ENCODE results near the gene ZBTB7C. TPM values are rescaled to one million over a fixed set of nuclear protein-coding genes. Genes with fewer than 3 reads are reported as not detected.
A peak's percentile ranks its signal among the peaks of the same experiment; 100 is the strongest.
"Not testable (repeated sequence)": the region's sequence is repeated elsewhere in the genome, so short reads cannot be mapped to it uniquely, and the experiment has no call there.

The ZBTB7C gene
- total RNA-seq, result 0.78 TPM

DNA sequence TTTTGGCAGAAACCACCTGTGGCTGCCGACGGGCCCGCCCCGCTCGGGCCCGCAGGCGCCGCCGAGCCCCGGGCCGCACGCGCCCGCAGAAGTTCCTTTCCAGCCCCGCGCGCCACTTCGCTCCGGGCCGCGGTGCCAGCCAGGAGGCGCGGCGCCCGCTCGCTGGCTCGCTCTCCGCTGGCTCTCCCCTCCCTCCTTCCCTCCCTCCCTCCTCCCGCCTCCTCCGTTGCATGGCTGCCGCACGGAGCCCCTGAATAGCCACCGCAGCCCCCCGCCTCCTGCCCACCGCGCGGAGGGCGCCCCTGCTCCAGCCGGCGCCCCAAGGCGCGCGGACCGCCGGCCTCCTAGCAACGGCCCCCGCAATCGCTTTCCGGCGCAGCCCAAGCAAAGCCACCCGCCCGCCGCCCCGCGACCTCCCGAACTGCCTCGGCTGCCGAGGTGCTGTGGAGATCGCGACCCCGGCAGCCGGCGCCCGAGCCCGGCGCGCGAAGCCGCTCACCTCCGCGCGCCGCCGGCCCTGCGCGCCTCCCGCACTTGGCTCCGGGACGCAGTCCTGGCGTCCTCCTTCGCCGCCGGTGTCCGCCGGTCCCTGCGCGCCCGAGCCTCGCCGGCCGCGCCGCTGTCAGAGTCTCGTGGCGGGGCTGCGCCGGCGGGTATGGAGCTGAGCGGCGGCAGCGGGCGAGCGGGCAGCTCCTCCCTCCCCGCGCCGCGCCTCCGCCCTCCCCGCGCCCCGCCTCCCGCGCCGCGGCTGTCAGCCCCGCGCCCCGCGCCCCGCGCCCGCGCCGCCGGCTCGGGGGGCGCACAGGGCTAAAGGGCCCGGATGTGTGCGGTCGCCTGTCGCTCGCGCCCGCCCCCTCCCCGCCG lies at the start of gene ZBTB7C:
Gene ZBTB7C (minus strand): TSS at position 657 of the 864 bp plus-strand sequence.
- no peak for DNase-seq

DNA sequence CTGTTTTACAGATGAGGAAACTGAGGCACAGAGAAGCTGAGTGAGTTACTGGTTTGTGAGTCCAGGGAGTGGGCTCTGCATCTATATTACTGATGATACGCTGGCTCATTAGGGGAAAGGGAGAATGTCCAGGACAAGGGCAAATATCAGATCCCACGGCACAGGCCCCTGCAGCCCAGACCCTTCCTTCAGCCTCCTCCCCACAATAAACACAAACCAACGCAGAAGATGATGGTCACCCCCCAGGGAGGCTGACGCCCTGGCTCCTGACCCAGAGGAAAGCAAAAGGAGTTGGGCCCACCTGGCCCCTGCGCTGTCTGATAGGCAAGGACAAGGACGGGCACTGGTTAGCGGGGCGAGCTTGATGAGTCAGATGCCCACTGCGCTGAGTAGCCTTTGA lies 47.7 kb upstream of the ZBTB7C start:
- DNase-seq, result no peak

DNA sequence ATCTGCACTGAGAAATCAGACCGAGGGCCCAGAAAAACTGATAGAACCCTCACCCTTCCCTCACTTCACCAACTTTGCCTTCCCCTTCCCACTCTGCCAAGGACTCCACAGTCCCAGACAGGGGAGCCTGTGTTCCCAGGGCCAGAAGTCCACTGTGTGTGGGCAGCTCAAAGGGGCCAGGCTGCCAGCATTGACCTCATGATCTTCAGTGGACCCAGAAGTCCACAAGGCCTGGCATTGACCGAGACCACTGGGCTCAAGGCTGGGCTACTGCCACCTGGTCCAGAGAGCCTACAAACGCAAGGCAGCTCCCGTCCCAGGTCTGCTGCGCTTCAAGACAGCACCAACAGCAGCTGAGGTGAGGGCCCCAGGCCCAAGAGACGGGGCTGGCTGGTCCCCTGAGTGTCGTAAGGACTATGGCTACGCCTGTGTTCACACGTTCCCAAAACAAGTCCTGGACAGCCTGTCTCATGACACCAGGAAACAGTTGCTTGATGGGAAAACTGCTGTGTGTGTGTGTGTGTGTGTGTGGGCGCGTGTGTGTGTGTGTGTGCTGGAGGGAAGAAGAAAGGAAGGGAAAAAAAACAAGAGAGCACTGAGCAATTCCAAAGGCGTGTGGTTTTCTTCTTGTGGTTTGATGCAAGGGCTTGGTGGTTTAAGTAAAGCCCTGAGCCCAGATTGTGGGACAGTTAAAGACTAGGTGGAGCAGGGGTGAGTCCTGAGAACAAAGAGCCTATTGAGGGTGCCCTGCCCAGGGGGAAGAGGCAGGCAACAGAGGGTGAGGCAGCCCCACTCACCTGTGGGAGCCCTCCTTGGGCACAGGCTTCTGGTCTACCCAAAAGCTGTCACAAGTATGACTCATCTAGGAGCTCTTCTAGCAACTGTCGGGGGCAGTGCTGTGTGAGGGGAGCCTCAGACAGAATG lies 46.6 kb upstream of the ZBTB7C start:
- DNase-seq, result no peak

DNA sequence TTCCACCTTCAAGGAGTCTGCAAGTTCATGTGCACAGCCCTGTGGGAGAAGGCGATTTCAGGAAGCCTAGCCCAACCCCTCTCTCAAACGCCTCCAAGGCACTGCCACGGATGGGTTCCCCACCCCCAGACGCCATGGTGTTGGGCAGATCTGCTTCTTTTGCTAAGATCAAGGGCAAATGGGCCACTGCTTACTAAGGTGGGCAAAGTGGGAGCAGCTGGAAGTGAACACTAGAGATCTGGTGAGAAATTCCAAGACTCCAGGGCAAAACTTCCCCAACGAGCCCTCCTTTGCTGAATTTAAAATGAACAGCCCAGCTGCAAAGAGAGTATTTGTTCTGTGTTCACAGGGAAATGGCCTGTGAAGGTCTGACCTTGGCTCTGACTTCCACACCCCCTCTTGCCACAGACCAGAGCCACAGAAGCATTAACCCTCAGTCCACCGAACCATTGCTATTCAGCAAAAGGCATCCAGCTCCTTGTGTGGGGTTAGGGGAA lies 45.1 kb upstream of the ZBTB7C start:
- DNase-seq, result no peak

DNA sequence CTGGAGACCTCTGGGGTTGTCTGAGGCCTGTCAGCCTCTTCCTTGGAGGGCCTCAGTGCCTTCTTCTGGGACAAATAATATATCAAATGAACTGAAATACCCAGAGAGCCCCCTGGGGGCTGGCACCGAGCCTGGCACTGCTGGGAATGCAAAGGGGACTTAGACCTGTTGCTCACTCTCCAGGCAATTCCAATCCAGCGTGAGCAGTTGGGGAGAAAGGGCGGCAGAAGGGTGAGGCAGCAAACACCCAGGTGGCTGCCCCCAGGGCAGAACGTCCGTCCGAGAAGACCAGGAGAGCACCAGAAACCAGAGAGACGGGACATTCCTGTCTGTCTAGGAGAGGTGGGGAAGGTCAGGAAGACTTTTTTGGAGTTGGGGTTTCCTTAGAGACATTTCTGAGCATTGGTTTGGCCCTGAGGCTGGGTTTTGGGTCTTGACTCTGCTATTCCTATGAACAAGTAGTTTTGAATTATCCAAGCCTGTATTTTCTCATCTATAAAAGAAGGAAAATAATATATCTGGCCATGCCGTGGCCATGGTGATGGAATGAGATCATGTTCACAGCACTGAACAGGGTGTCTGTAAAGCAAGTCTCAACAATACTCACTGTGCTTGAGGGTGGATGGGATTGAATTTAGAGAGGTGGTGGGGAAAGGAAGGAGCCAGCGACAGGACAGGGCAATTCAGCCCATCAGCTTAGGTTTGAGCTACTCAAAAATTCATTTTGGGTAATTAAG lies 44.3 kb upstream of the ZBTB7C start:
- no peak for DNase-seq

GRCh38 chr18:48452861-48453323 lies 43.7 kb upstream of the ZBTB7C start:
- DNase-seq, result no peak

GRCh38 chr18:48450685-48451084 lies 41.5 kb upstream of the ZBTB7C start:
- no peak for DNase-seq

- DNase-seq, result peak; percentile 70
These were observed 37.5 kb upstream of the ZBTB7C start for GRCh38 chr18:48446582-48447225.

GRCh38 chr18:48445540-48445939 lies 36.4 kb upstream of the ZBTB7C start:
- no peak for DNase-seq

DNA sequence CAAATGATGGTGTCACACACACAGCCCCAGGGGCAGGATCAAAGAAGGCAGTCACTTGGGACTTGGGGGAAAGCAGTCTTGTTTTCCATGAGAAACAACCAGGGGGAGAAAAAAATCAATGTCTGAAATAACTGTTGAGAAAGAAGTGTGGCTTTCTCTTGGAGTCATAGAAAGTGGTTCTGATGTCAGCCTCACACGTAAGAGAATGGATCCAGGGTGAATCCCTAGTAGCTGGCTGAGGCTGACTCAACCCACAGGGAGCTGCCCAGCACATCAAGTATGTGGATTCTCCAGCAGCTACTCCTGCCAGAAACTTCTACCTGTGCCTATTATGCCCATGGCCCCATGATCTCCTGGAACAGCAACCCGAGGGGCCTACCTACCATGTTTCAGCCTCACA lies 33.6 kb upstream of the ZBTB7C start:
- no peak for DNase-seq

DNA sequence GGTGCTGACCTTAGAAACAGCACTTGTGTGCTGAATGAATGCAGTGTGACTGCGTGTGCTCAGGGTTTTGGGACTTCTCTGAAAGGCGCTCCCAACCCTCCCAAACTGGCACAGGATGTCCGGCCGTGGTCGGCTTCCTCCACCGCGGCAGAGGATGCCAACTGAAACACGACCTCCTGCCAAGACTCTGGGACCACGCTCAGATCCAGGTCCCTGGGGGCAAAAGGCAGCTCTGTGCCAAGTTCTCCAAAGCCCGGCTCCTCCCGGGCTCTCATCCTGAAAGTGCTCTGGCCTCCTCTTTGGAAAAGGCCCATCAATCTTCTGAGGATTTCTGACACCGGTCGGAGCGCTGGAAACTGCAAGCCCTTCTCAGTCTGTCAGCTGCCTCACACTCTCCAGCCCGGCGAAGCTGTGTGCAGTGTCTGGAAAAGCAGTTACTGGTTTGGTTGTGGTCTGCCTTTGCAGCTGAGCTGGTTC lies 32.3 kb upstream of the ZBTB7C start:
- no peak for DNase-seq

GRCh38 chr18:48440924-48441323 lies 31.7 kb upstream of the ZBTB7C start:
- no peak for DNase-seq

GRCh38 chr18:48436907-48437306 lies 27.7 kb upstream of the ZBTB7C start:
- no peak for DNase-seq

GRCh38 chr18:48434382-48434781 lies 25.2 kb upstream of the ZBTB7C start:
- DNase-seq, result not testable (repeated sequence)

GRCh38 chr18:48433541-48433940 lies 24.4 kb upstream of the ZBTB7C start:
- DNase-seq, result no peak

DNA sequence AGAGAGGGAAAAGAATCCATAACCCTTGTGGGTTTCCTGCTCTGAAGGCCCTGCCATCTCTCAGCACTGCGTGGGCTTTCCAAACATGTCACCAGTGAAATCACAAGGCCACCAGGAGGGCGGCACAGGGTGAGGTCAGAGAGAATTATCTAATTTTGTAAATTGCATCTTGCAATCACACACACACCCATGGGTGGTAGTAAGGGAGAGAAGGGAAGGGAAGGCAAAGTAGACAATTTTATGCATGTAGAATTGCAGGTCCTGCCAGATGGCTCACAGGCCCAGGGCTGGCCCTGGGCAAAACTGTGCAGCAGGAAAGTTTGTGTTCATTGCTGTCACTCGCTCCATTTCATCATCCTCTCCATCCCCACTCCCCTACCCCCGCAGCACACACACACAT lies 21.0 kb upstream of the ZBTB7C start:
- no peak for DNase-seq

- no peak for DNase-seq
These were observed 19.4 kb upstream of the ZBTB7C start for GRCh38 chr18:48428475-48429177.

DNA sequence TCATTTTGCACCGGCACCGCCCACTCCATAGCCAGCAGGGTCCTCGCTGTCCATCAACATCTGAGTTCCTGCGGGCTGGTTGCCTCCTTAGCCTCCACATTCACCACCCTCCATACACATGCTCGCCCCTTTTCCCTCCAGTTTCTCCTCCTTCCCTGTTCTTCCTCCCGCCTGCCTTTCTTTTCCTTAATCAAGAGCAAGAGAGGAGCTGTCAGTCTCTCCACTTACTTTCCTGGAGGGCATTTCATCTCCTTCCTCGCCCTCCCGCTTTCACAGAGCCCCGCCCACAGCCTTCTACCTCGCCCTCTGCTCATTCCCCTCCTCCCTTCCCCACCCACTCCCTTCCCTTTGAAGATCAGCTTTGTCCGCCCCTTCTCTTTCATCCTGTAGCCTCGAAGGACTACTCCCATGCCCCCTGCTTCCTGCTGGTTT lies 13.8 kb upstream of the ZBTB7C start:
- no peak for DNase-seq

DNA sequence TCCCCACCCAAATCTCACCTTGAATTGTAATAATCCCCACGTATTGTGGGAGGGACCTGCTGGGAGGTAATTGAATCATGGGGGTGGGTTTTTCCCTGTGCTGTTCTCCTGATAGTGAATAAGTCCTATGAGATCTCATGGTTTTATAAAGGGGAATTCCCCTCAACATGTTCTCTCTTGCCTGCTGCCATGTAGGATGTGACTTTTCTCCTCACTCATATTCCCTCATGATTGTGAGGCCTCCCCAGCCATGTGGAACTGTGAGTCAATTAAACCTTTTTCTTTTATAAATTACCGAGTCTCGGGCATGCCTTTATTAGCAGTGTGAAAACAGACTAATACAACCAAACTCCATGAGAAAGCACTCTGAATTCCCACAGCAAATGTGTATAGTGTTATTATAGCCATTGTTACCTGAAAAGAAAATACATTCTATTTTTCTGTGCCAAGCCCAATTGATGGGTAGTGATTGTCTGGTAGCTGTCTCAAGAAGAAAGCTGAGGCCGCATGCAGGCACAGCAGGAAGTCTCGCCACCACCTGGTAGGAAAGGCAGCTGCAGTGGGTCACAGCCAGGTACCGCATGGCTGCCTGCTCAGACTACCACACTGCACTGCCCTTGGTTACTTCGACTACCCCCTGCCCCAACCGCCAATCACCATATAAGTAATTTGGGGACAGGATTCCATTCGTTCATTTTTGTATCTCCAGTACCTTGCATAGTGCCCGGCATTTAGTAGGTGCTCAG lies 10.3 kb upstream of the ZBTB7C start:
- no peak for DNase-seq
